ENCODE data around the gene LGALSL.

Gene LGALSL

GRCh38 chr2:64502860-64503259 is 48.9 kb downstream of the LGALSL start:
- DNase-seq, result no peak

DNA sequence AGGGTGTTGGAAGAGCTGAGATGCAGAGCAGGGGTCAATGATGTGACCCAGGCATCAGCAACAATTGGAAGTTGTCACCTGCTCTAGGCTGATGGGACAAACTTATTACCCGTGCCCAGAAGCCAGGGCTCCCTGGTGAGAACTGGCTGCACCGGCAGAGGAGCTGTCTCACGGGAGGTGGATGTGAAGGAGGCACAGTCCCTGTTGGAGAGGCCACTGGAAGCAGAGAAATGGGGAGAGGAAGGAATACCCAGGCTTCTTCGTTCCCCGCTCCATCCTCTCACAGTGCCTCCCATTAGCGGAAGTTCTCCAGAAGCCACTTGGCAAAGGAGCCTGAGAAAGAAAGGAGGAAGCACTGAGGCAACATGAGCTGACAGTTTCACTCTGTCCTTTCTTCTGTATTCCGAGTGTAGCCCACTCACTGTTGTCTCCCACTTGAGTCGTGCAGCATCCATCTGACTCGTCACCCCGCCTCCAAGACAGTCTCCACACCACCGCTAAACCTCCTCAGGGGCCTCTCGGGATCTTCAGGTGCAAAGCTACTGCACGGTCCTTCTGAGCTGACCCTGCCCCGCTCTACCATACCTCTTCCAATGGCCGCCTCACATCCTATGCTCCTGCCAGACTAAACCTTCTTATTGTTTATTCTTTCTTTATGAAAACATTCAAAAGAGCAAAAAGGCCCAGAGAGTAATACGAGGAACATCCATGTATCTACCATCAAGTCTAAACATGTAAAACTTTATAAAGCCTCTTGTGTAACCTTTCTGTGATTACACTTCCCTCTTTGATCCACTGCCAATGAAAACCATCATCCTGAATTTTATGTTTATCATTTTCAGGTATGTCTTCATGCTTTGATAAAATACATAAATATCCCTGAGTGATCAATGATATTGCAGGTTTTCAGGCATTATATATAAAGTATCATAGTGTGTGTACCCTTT is 51.1 kb downstream of the LGALSL start:
- no peak for DNase-seq

- DNase-seq, result no peak
Measured at GRCh38 chr2:64506686-64507085, 52.7 kb downstream of the LGALSL start.

All from hippocampal formation (tissue), 2 donors.